ENCODE data around the gene SPATA45.

DNA sequence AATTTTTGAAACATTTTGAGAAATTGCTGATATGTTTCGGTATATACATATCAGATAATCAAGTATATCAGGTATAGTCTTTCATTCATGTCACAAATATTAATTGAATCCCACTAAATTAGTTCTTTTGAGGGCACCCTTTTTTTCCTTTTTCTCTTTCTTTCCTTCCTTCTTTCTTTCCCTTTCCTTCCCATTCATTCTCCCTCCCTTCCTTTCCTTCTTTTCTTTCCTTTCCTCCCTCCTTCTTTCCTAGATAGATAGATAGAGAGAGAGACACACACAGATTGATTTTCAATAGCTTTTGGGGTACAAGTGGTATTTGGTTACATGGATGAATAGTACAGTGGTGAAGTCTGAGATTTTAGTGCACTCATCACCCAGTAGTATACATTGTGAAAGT is 61.6 kb downstream of the SPATA45 start:
- TF ChIP-seq, protein P1, sequence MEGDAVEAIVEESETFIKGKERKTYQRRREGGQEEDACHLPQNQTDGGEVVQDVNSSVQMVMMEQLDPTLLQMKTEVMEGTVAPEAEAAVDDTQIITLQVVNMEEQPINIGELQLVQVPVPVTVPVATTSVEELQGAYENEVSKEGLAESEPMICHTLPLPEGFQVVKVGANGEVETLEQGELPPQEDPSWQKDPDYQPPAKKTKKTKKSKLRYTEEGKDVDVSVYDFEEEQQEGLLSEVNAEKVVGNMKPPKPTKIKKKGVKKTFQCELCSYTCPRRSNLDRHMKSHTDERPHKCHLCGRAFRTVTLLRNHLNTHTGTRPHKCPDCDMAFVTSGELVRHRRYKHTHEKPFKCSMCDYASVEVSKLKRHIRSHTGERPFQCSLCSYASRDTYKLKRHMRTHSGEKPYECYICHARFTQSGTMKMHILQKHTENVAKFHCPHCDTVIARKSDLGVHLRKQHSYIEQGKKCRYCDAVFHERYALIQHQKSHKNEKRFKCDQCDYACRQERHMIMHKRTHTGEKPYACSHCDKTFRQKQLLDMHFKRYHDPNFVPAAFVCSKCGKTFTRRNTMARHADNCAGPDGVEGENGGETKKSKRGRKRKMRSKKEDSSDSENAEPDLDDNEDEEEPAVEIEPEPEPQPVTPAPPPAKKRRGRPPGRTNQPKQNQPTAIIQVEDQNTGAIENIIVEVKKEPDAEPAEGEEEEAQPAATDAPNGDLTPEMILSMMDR (IDR thresholded peaks at IDR 0.05; ENCODE audit: low read length): no peak
- TF ChIP-seq EZH2 (IDR thresholded peaks at IDR 0.05; ENCODE audit: borderline replicate concordance, low read length): no peak
